Amniotic stem cell (primary cell): ENCODE measurements around the gene AAMP.
A peak's percentile ranks its signal among the peaks of the same experiment; 100 is the strongest.

Source experiments
- DNase-seq: peaks from one replicate; lab custom pipeline; 2025; lab: John Stamatoyannopoulos, UW

AAMP gene

GRCh38 chr2:218221000-218221399 is 48.9 kb downstream of the AAMP start:
- DNase-seq: no peak

GRCh38 chr2:218219934-218220333 is 50.0 kb downstream of the AAMP start:
- no peak for DNase-seq

GRCh38 chr2:218218268-218219185 is 51.4 kb downstream of the AAMP start:
- no peak for DNase-seq

- DNase-seq: no peak
Observed at GRCh38 chr2:218217360-218218267, 52.3 kb downstream of the AAMP start.

GRCh38 chr2:218216674-218217359 is 53.1 kb downstream of the AAMP start, which contains the start of gene ARPC2:
Gene ARPC2, plus strand, starts transcription at chr2:218217189. Its CDS starts 282 bp downstream, at chr2:218217471.
- DNase-seq: peak; percentile 87

- DNase-seq: no peak
Observed at GRCh38 chr2:218216336-218216673, 53.6 kb downstream of the AAMP start.
